Measurements from ENCODE around the gene UQCRC1. TPM values are rescaled to one million over a fixed set of nuclear protein-coding genes. Genes with fewer than 3 reads are reported as not detected.
A peak's percentile ranks its signal among the peaks of the same experiment; 100 is the strongest.

UQCRC1 gene
- total RNA-seq, 1 donor from 2014 or later: 190 TPM

- FAIRE-seq (no peak), DNase-seq (ENCODE audit: low read depth) (no peak)
- no peaks in the 10 kb centered on the region for H3K27me3 Mint-ChIP-seq (ENCODE audit: low read depth, unreplicated experiment)
- H3K4me3 ChIP-seq (ENCODE audit: insufficient read depth, low read depth, low read length): no peak overlapping the region
- no peaks in the 10 kb centered on the region for H3K27me3 ChIP-seq (ENCODE audit: insufficient read depth, low read length)
- H3K9ac ChIP-seq (ENCODE audit: low read length): no peak overlapping the region
- TF ChIP-seq CTCF (IDR thresholded peaks at IDR 0.05; ENCODE audit: insufficient read depth, low read depth, low read length) (no peak), EZH2 (IDR thresholded peaks at IDR 0.05; ENCODE audit: insufficient read depth, low read length) (no peak)
- H3K36me3 Mint-ChIP-seq (ENCODE audit: low read depth, unreplicated experiment): peaks cover 22% of the 10 kb centered on the region
- no peak overlapping the region for H3K4me2 ChIP-seq (ENCODE audit: low read length)
- H2AFZ ChIP-seq (ENCODE audit: low read depth, low read length): no peak overlapping the region
- H3K9me3 ChIP-seq (ENCODE audit: insufficient read depth, low read depth, low read length): no peaks in the 10 kb centered on the region
- no peak overlapping the region for H3K27ac ChIP-seq (ENCODE audit: low read depth, low read length)
- no peaks in the 10 kb centered on the region for H3K9me3 Mint-ChIP-seq (ENCODE audit: unreplicated experiment)
- peaks cover 56% of the 10 kb centered on the region for H3K36me3 ChIP-seq (ENCODE audit: insufficient read depth, low read length)
- peaks cover 31% of the 10 kb centered on the region for H4K20me1 ChIP-seq (ENCODE audit: insufficient read depth, low read length)
- H3K4me1 ChIP-seq (ENCODE audit: insufficient read depth, low read length): peaks cover 41% of the 10 kb centered on the region
- H3K27ac Mint-ChIP-seq (ENCODE audit: unreplicated experiment): no peak overlapping the region
- H3K79me2 ChIP-seq (ENCODE audit: insufficient read depth, low read length): peaks cover 25% of the 10 kb centered on the region
- H3K4me3 Mint-ChIP-seq (ENCODE audit: unreplicated experiment): no peak overlapping the region
- peaks cover 40% of the 10 kb centered on the region for H3K4me1 Mint-ChIP-seq (ENCODE audit: low read depth, unreplicated experiment)
These were observed 8.5 kb downstream of the UQCRC1 start for GRCh38 chr3:48600711-48601621.

- peak overlapping the region; percentile 74 for H3K4me2 ChIP-seq (ENCODE audit: low read length)
- peaks cover 18% of the 10 kb centered on the region for H4K20me1 ChIP-seq (ENCODE audit: insufficient read depth, low read length)
- Mint-ChIP-seq H3K27me3 (ENCODE audit: low read depth, unreplicated experiment) (no peaks in the 10 kb centered on the region), H3K36me3 (ENCODE audit: low read depth, unreplicated experiment) (peaks cover 18% of the 10 kb centered on the region), H3K4me1 (ENCODE audit: low read depth, unreplicated experiment) (peaks cover 44% of the 10 kb centered on the region), H3K4me3 (ENCODE audit: unreplicated experiment) (no peak overlapping the region), H3K27ac (ENCODE audit: unreplicated experiment) (peak overlapping the region; percentile 89), H3K9me3 (ENCODE audit: unreplicated experiment) (no peaks in the 10 kb centered on the region)
- FAIRE-seq (no peak), DNase-seq (ENCODE audit: low read depth) (no peak)
- peaks cover 53% of the 10 kb centered on the region for H3K4me1 ChIP-seq (ENCODE audit: insufficient read depth, low read length)
- H3K27me3 ChIP-seq (ENCODE audit: insufficient read depth, low read length): no peaks in the 10 kb centered on the region
- H2AFZ ChIP-seq (ENCODE audit: low read depth, low read length): no peak overlapping the region
- peak overlapping the region; percentile 92 for H3K27ac ChIP-seq (ENCODE audit: low read depth, low read length)
- H3K79me2 ChIP-seq (ENCODE audit: insufficient read depth, low read length): peaks cover 15% of the 10 kb centered on the region
- peak overlapping the region; percentile 79 for H3K9ac ChIP-seq (ENCODE audit: low read length)
- no peak overlapping the region for H3K4me3 ChIP-seq (ENCODE audit: insufficient read depth, low read depth, low read length)
- TF ChIP-seq CTCF (IDR thresholded peaks at IDR 0.05; ENCODE audit: insufficient read depth, low read depth, low read length): no peak
- no peak for TF ChIP-seq EZH2 (IDR thresholded peaks at IDR 0.05; ENCODE audit: insufficient read depth, low read length)
- H3K9me3 ChIP-seq (ENCODE audit: insufficient read depth, low read depth, low read length): no peaks in the 10 kb centered on the region
- peaks cover 43% of the 10 kb centered on the region for H3K36me3 ChIP-seq (ENCODE audit: insufficient read depth, low read length)
These were observed 9.7 kb downstream of the UQCRC1 start for GRCh38 chr3:48599509-48600285.

Data from astrocyte (in vitro differentiated cells and primary cell).